ENCODE data around the gene NAGLU. TPM values are rescaled to one million over a fixed set of nuclear protein-coding genes. Genes with fewer than 3 reads are reported as not detected.
A peak's percentile ranks its signal among the peaks of the same experiment; 100 is the strongest.

Gene NAGLU
- total and polyA plus RNA-seq, 8 donors, result 11.7 to 55.8 (median 21.1) TPM

DNA sequence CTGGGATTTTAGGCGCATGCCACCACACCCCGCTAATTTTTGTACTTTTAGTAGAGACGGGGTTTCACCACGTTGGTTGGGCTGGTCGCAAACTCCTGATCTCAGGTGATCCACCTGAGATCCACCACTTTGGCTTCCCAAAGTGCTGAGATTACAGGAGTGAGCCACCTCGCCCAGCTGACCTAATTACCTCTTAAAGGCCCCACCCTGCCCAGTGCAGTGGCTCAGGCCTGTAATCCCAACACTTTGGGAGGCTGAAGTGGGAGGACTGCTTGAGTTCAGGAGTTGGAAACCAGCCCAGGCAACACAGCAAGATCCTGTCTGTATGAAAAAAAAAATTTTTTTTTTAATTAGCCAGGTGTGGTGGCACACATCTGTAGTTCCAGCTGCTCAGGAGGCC, 23.0 kb downstream of the NAGLU start:
- intact Hi-C loops (cut with DNase I; ENCODE audit: low total_unique reads), result no loop called here
- WGBS, 5 donors, result 71 to 86% (median 76%) methylated on average over 6 of the region's 6 CpGs
- Histone ChIP-seq H3K27me3 (no peaks in the 10 kb centered on the region), H3K27ac (peak overlapping the region in 2 of 5 donors; percentile 8 to 34), H3K36me3 (peaks cover 0 to 8% (median 1%) of the 10 kb centered on the region in 4 donors), H3K4me1 (peaks cover 31 to 50% (median 43%) of the 10 kb centered on the region in 4 donors), H3K9me3 (no peaks in the 10 kb centered on the region), H3K4me3 (no peak overlapping the region)
- TF ChIP-seq EP300 (IDR thresholded peaks at IDR 0.05) (no peak), POLR2AphosphoS5 (IDR thresholded peaks at IDR 0.05) (no peak), CTCF (IDR thresholded peaks at IDR 0.05) (no peak), POLR2A (IDR thresholded peaks at IDR 0.05) (no peak)
- DNase-seq, result no peak

DNA sequence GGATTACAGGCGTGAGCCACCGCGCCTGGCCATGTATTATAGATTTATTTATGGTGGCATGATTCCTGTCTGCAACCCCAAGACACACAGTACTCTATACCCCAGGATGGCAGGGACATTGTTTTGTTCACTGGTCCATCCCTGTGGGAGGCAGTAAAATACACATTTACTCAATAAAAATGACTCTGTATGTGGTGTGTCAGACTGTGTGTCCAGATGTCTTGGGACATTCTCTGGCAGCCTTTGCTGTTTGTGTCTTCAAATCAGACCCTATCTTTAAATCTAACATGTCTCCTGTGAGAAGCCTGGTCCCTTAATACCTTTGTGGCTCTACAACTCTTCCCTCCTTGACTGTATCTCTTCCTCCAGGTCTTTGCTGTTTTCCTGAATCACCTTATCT, 24.2 kb downstream of the NAGLU start:
- Histone ChIP-seq H3K4me3 (no peak overlapping the region), H3K4me1 (peaks cover 30 to 51% (median 46%) of the 10 kb centered on the region in 4 donors), H3K27me3 (no peaks in the 10 kb centered on the region), H3K36me3 (peaks cover 11 to 19% (median 12%) of the 10 kb centered on the region in 4 donors), H3K9me3 (no peaks in the 10 kb centered on the region), H3K27ac (peak overlapping the region in 1 of 5 donors; percentile 34)
- intact Hi-C loops (cut with DNase I; ENCODE audit: low total_unique reads), result no loop called here
- 86 to 92% (median 88%) methylated on average over 3 of the region's 3 CpGs for WGBS, 5 donors
- no peak for TF ChIP-seq EP300 (IDR thresholded peaks at IDR 0.05)
- TF ChIP-seq POLR2AphosphoS5 (IDR thresholded peaks at IDR 0.05), result no peak
- no peak for TF ChIP-seq POLR2A (IDR thresholded peaks at IDR 0.05)
- TF ChIP-seq CTCF (IDR thresholded peaks at IDR 0.05), result no peak
- DNase-seq, result no peak

DNA sequence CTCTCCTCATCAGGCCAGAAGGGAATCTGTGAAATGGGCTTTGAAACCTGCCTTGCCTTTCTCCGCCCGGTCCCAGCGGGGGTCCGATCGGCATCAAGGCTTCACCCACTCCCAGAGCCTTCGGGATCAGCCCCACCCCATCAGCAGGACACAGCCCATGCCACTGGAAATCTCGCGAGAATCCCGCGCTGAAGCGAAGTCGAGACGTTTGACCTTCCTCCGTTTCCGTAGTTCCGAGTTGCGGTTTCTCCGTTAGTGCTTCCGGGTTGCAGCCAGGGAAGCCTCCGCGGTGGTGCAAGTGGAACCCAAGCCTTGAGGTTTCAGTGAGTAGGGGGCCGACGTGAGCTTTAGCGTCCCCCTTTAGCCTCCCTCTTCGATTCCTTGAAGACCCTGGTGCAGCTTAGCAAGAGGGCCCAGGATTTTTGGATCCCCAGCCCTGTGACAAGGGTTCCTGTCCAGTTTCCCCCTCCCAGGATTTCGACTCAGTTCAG, 25.9 kb downstream of the NAGLU start, which contains the start of gene COASY:
Gene COASY, plus strand, starts transcription at position 252 of the 491 bp plus-strand sequence. CDS start 475 bp downstream, outside the sequence.
- peaks cover 35 to 54% (median 52%) of the 10 kb centered on the region in 4 donors for H3K4me1 ChIP-seq
- H3K9me3 ChIP-seq, result no peaks in the 10 kb centered on the region
- peak; percentile 96 to 98 for DNase-seq
- H3K36me3 ChIP-seq, result peaks cover 22 to 29% (median 23%) of the 10 kb centered on the region in 4 donors
- TF ChIP-seq POLR2A (IDR thresholded peaks at IDR 0.05) (peak in 1 of 4 donors; percentile 43), CTCF (IDR thresholded peaks at IDR 0.05) (no peak), POLR2AphosphoS5 (IDR thresholded peaks at IDR 0.05) (peak; percentile 92 to 98 (median 94))
- H3K27me3 ChIP-seq, result no peaks in the 10 kb centered on the region
- peak within 1 kb of the TSS; percentile 91 to 95 (median 94) for H3K27ac ChIP-seq
- peak within 1 kb of the TSS; percentile 77 to 97 (median 93) for H3K4me3 ChIP-seq
- 0 to 1% (median 0%) methylated on average over 21 to 26 of the region's 26 CpGs for WGBS, 5 donors
- intact Hi-C loops (cut with DNase I; ENCODE audit: low total_unique reads), result no loop called here

- peaks cover 22 to 29% (median 23%) of the 10 kb centered on the region in 4 donors for H3K36me3 ChIP-seq
- H3K4me3 ChIP-seq, result peak overlapping the region; percentile 77 to 97 (median 93)
- H3K4me1 ChIP-seq, result peaks cover 37 to 56% (median 55%) of the 10 kb centered on the region in 4 donors
- DNase-seq, result no peak
- H3K27me3 ChIP-seq, result no peaks in the 10 kb centered on the region
- peak overlapping the region; percentile 91 to 95 (median 94) for H3K27ac ChIP-seq
- intact Hi-C loops (cut with DNase I; ENCODE audit: low total_unique reads), result no loop called here
- H3K9me3 ChIP-seq, result no peaks in the 10 kb centered on the region
- TF ChIP-seq POLR2AphosphoS5 (IDR thresholded peaks at IDR 0.05), result no peak
- TF ChIP-seq CTCF (IDR thresholded peaks at IDR 0.05), result no peak
- no peak for TF ChIP-seq POLR2A (IDR thresholded peaks at IDR 0.05)
- no peak for TF ChIP-seq EP300 (IDR thresholded peaks at IDR 0.05)
- 4 to 14% (median 5%) methylated on average over 34 to 48 of the region's 48 CpGs for WGBS, 5 donors
These were observed 26.5 kb downstream of the NAGLU start for GRCh38 chr17:42562388-42563142.
